ENCODE data around the gene BIN1. TPM values are rescaled to one million over a fixed set of nuclear protein-coding genes. Genes with fewer than 3 reads are reported as not detected.

The BIN1 gene
- total and polyA plus RNA-seq, 2 of the 4 experiments (the other 2 are of a cell fraction): 18.1 to 25.7 TPM

- H4K8ac ChIP-seq (ENCODE audit: low read depth in 2 of 2, low read length in 2 of 2): no peak overlapping the region
- no peak overlapping the region for H3K9ac ChIP-seq (ENCODE audit: low read depth, low read length)
- ATAC-seq (ENCODE audit: low read depth) (no peak), DNase-seq (no peak)
- H3K4me1 ChIP-seq (ENCODE audit: control insufficient read depth, insufficient read depth, low read length): peaks cover 16% of the 10 kb centered on the region
- no peak overlapping the region for H2AK9ac ChIP-seq (replicated peaks; ENCODE audit: low read depth, low read length, poor library complexity)
- H3K36me3 ChIP-seq (ENCODE audit: control insufficient read depth, insufficient read depth, low read length): no peaks in the 10 kb centered on the region
- no peak overlapping the region for H4K91ac ChIP-seq (ENCODE audit: insufficient read depth, low read depth, low read length)
- H2AFZ ChIP-seq (replicated peaks; ENCODE audit: low read length, poor library complexity): no peak overlapping the region
- H4K5ac ChIP-seq (ENCODE audit: low read depth, low read length): no peak overlapping the region
- no peak overlapping the region for H3K18ac ChIP-seq (ENCODE audit: low read depth, low read length)
- H3K4me2 ChIP-seq (ENCODE audit: low read depth, low read length): no peak overlapping the region
- no peak overlapping the region for H2BK15ac ChIP-seq (ENCODE audit: low read depth, low read length)
- H4K20me1 ChIP-seq (ENCODE audit: insufficient read depth, low read length): no peaks in the 10 kb centered on the region
- in situ Hi-C loops (cut with MboI; ENCODE audit: low sequenced_read_pairs) (no loop called here), intact Hi-C loops (cut with micrococcal nuclease) (no loop called here), dilution Hi-C loops (cut with HindIII; ENCODE audit: low sequenced_read_pairs, unreplicated experiment) (no loop called here)
- H3K23ac ChIP-seq (ENCODE audit: low read depth, low read length): no peak overlapping the region
- no TSS peak for BruUV-seq (replicated peaks)
- H2BK5ac ChIP-seq (ENCODE audit: low read depth, low read length, poor library complexity, severe bottlenecking): no peak overlapping the region
- peaks cover 7% of the 10 kb centered on the region for H3K27me3 ChIP-seq (ENCODE audit: control insufficient read depth, insufficient read depth, low read length)
- H3K14ac ChIP-seq (replicated peaks; ENCODE audit: low read depth, low read length): no peak overlapping the region
- H3K9me1 ChIP-seq (ENCODE audit: insufficient read depth, low read length): peaks cover 14% of the 10 kb centered on the region
- no peaks in the 10 kb centered on the region for H3K9me3 ChIP-seq (ENCODE audit: control insufficient read depth, insufficient read depth, low read length)
- WGBS, 2 experiments (ENCODE audit: extremely low coverage in 2 of 2, insufficient read length in 1 of 2): no CpG with 5 or more reads among the region's 5 CpGs
- no peak overlapping the region for H2BK120ac ChIP-seq (ENCODE audit: low read depth, low read length)
- H3K4me3 ChIP-seq (ENCODE audit: insufficient read depth, low read depth, low read length): no peak overlapping the region
- H3K79me1 ChIP-seq (ENCODE audit: low read depth in 1 of 2, low read length in 2 of 2): no peaks in the 10 kb centered on the region
- H3K56ac ChIP-seq (ENCODE audit: extremely low read depth, insufficient read depth, low read length): no peak overlapping the region
- peak overlapping the region; percentile 8; the same call in 1 of the 2 replicates for H2AK5ac ChIP-seq (ENCODE audit: low read depth, low read length)
- CTCF ChIA-PET: interaction anchor here (0.7 kb wide), 1 partner anchor 172 kb away, joined by 5 read pairs; no protein-coding TSS in a partner anchor
- TF ChIP-seq POLR2A (IDR thresholded peaks at IDR 0.05; ENCODE audit: low read depth, low read length) (no peak), RCOR1 (IDR thresholded peaks at IDR 0.05; ENCODE audit: insufficient replicate concordance, low read length) (no peak), CTCF (conservative IDR thresholded peaks at IDR 0.05; ENCODE audit: low read depth, low read length) (no peak), MAZ (IDR thresholded peaks at IDR 0.05; ENCODE audit: borderline replicate concordance, low read depth, low read length) (no peak), FOS (IDR thresholded peaks at IDR 0.05; ENCODE audit: low read depth, low read length) (no peak), RFX5 (IDR thresholded peaks at IDR 0.05; ENCODE audit: low read depth, low read length) (no peak), CHD1 (IDR thresholded peaks at IDR 0.05; ENCODE audit: low read depth, low read length) (no peak), SMC3 (IDR thresholded peaks at IDR 0.05; ENCODE audit: low read depth, low read length) (no peak), MXI1 (IDR thresholded peaks at IDR 0.05; ENCODE audit: borderline replicate concordance, low read depth, low read length) (no peak), RAD21 (IDR thresholded peaks at IDR 0.05; ENCODE audit: low read length) (no peak), ELK1 (IDR thresholded peaks at IDR 0.05; ENCODE audit: borderline replicate concordance, low read depth, low read length) (no peak)
- H3K4ac ChIP-seq (ENCODE audit: low read depth, low read length): no peak overlapping the region
- no peak overlapping the region for H3K27ac ChIP-seq (ENCODE audit: insufficient read depth, low read length)
- POLR2A ChIA-PET (ENCODE audit: unreplicated experiment): no interaction called here
- H2BK20ac ChIP-seq (ENCODE audit: low read depth, low read length): no peak overlapping the region
Measured at GRCh38 chr2:127017548-127017947, 89.4 kb downstream of the BIN1 start.

Data from IMR-90 (cell line).